SK-N-SH (cell line): ENCODE data around the gene GNL3L.

Source experiments
- MXI1 ChIP-seq: IDR thresholded peaks from 2 replicates; pipeline ENCODE4 v1.6.1; 2012; ENCODE audit warnings: mild to moderate bottlenecking, low read depth, low read length, improper control_type of control experiment
- TF ChIP-seq, protein P1 (sequence below): fragments of 200-600 bp; sonication (generic); IDR thresholded peaks from 2 replicates; pipeline ENCODE4 v1.6.1; 2017; ENCODE audit warnings: antibody characterized with exemption, mild to moderate bottlenecking, moderate library complexity

GRCh38 chrX:54597728-54598127 is 67.7 kb downstream of the GNL3L start:
- TF ChIP-seq MXI1 = no peak
- TF ChIP-seq, protein P1, sequence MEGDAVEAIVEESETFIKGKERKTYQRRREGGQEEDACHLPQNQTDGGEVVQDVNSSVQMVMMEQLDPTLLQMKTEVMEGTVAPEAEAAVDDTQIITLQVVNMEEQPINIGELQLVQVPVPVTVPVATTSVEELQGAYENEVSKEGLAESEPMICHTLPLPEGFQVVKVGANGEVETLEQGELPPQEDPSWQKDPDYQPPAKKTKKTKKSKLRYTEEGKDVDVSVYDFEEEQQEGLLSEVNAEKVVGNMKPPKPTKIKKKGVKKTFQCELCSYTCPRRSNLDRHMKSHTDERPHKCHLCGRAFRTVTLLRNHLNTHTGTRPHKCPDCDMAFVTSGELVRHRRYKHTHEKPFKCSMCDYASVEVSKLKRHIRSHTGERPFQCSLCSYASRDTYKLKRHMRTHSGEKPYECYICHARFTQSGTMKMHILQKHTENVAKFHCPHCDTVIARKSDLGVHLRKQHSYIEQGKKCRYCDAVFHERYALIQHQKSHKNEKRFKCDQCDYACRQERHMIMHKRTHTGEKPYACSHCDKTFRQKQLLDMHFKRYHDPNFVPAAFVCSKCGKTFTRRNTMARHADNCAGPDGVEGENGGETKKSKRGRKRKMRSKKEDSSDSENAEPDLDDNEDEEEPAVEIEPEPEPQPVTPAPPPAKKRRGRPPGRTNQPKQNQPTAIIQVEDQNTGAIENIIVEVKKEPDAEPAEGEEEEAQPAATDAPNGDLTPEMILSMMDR = no peak
